Pancreas (tissue), 10 donors: Measurements from ENCODE around the gene TTLL13. TPM values are rescaled to one million over a fixed set of nuclear protein-coding genes. Genes with fewer than 3 reads are reported as not detected.

Experiments used
- ATAC-seq, 4 donors: fragments of 200-7000 bp; cut with Tn5 transposase; one replicate each; pipeline versions ENCODE4 v1.8.0 to v1.9.1; 2020; ENCODE audit warnings: mild to moderate bottlenecking in 4 of 4, moderate library complexity in 4 of 4
- DNase-seq, 6 donors: peaks; one replicate each; pipeline ENCODE4 v3.0.0-alpha.2; 2020
- FAIRE-seq: peaks from 2 replicates; lab custom pipeline; 2012; peaks lifted over from hg19 to GRCh38; lab: Jason Lieb, UNC
- H3K27ac ChIP-seq, 4 donors: fragments of 200-600 bp; sonication (generic); 1 replicate in 3 of 4; 2 replicates in 1 of 4; pipeline versions ENCODE4 v1.5.0 to v1.8.0; 2020
- H3K27me3 ChIP-seq, 4 donors: fragments of 200-600 bp; one replicate each; pipeline ENCODE4 v1.8.0; 2021
- H3K36me3 ChIP-seq, 3 donors: fragments of 200-600 bp; sonication (generic) in 1 of 3; one replicate each; pipeline versions ENCODE4 v1.5.0 to v1.8.0; 2020 to 2021
- H3K4me1 ChIP-seq, 3 donors: fragments of 200-600 bp; one replicate each; pipeline ENCODE4 v1.8.0; 2021
- H3K4me3 ChIP-seq, 4 donors: fragments of 200-600 bp; sonication (generic) in 2 of 4; one replicate each; pipeline versions ENCODE4 v1.5.0 to v1.8.0; 2020 to 2021
- H3K9me3 ChIP-seq, 4 donors: fragments of 200-600 bp; one replicate each; pipeline ENCODE4 v1.8.0; 2021
- CTCF ChIP-seq, 4 donors: fragments of 200-600 bp; sonication (generic) in 3 of 4; IDR thresholded peaks; one replicate each; pipeline versions ENCODE4 v1.5.0 to v1.8.0; 2021; ENCODE audit warnings: antibody characterized with exemption in 4 of 4
- WGBS, 2 donors: extraction: QIAGEN DNeasy Blood & Tissue Kit; methylation state at CpG; one replicate each; pipeline ENCODE4 v1.1.7; 2013; 5-methylcytosine and 5-hydroxymethylcytosine counted together
- intact Hi-C, 3 donors: fragments of 100-400 bp; cut with DNase I; formaldehyde crosslinking; loops; one replicate each; pipeline versions ENCODE4 v1.11.1 to v1.14.2; 2022
- polyA plus RNA-seq, 2 donors: library from polyadenylated mRNA; stranded (reverse); fragments of 200-250 nt; gene quantifications; one replicate each; pipeline ENCODE4 v1.2.3, GENCODE V29; 2013
- total RNA-seq, 6 donors: library from RNA; stranded (reverse); fragmentation: NEBNext Ultra II Directional in 4 of 6; extraction: Animal tissue kit (Norgen Biotek cat#: 25700) in 4 of 6; gene quantifications; one replicate each; pipeline versions ENCODE4 v1.2.1 to v1.2.4, GENCODE V29; 2021 to 2023
- donor health status: healthy with polysubstance abuse.
- donor health status: DM: no; HTN: no; CAD: no; lungs with moderate emphysema.
- donor health status: DM: no; HTN: no; CAD: no.
- donor health status: control.
- donor health status: control.
- donor health status: Bipolar disorder and iron deficiency.
- donor health status: DM: yes; HTN: yes; CAD: no.
- donor health status: DM: no; HTN: no; CAD: no.
- donor health status: DM: no; HTN: no; CAD: no.
- donor health status: DM: yes; HTN: yes; CAD: no.

Gene TTLL13
- total and polyA plus RNA-seq, 8 donors = 0.19 to 2.4 (median 0.43) TPM; not detected in 2

DNA sequence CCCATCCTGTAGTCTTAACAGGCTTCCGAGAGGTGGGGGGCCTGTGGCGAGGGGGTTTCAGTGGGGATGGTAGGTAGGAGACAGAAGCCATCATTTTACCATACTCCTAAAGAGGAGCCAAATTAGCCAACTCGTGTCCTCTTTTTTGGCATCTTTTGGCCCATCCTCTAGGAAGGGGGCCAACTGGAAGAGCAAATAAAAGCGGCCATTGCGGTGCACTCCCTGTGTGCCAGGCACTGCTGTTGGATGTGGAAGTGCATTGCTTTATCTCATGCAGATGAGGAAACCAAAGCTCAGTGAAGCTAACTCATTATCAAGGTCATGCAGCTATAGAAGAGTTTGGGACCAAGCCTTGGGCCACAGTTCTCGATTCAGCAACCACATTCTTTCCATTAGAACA, 42.1 kb upstream of the TTLL13 start:
- DNase-seq (peak in 1 of 6 donors; percentile 8), ATAC-seq (no peak), FAIRE-seq (no peak)
- intact Hi-C loops = no loop called here
- no peaks in the 10 kb centered on the region for H3K9me3 ChIP-seq
- no peak overlapping the region for H3K27ac ChIP-seq
- no peak overlapping the region for H3K4me3 ChIP-seq
- TF ChIP-seq CTCF (IDR thresholded peaks at IDR 0.05) = no peak
- peaks cover 22 to 29% (median 23%) of the 10 kb centered on the region in 3 donors for H3K4me1 ChIP-seq
- H3K27me3 ChIP-seq = no peaks in the 10 kb centered on the region
- 79 to 82% methylated on average over 6 of the region's 6 CpGs for WGBS, 2 donors
- H3K36me3 ChIP-seq = peaks cover 0 to 3% (median 0%) of the 10 kb centered on the region in 3 donors

DNA sequence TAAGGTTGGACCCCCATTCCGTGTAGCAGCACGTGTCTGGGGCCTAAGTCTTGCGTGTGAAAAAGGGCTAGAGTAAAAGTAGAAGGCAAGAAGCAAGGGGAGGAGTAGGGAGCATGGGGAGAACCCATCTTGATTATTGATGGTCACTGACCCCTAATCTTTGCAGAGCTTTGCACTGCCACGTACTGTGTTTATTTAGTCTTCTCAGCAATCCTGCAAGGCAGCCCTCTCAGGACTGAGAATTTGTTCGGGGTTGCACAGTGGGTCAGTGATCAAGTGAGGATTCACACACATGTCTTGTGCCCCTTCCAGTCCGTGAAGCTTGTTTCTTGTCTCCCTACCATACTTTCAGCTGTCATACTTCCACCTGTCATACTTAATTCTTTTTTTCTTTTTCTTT, 41.0 kb upstream of the TTLL13 start:
- peaks cover 0 to 3% (median 0%) of the 10 kb centered on the region in 3 donors for H3K36me3 ChIP-seq
- ATAC-seq (no peak), DNase-seq (peak in 1 of 6 donors; percentile 2), FAIRE-seq (no peak)
- 79 to 85% methylated on average over 6 of the region's 6 CpGs for WGBS, 2 donors
- TF ChIP-seq CTCF (IDR thresholded peaks at IDR 0.05) = no peak
- H3K4me3 ChIP-seq = no peak overlapping the region
- no peak overlapping the region for H3K27ac ChIP-seq
- no peaks in the 10 kb centered on the region for H3K27me3 ChIP-seq
- H3K4me1 ChIP-seq = peaks cover 26 to 30% (median 28%) of the 10 kb centered on the region in 3 donors
- intact Hi-C loops = no loop called here
- H3K9me3 ChIP-seq = no peaks in the 10 kb centered on the region

- ATAC-seq (no peak), FAIRE-seq (no peak), DNase-seq (peak in 2 of 6 donors; percentile 12 to 30)
- Histone ChIP-seq H3K27me3 (no peaks in the 10 kb centered on the region), H3K4me1 (peaks cover 34 to 39% (median 35%) of the 10 kb centered on the region in 3 donors), H3K36me3 (peaks cover 0 to 3% (median 0%) of the 10 kb centered on the region in 3 donors), H3K27ac (peak overlapping the region in 1 of 4 donors; percentile 19), H3K4me3 (no peak overlapping the region), H3K9me3 (no peaks in the 10 kb centered on the region)
- no peak for TF ChIP-seq CTCF (IDR thresholded peaks at IDR 0.05)
- 75 to 87% methylated on average over 9 of the region's 9 CpGs for WGBS, 2 donors
- intact Hi-C loops = no loop called here
Measured at GRCh38 chr15:90209591-90209990, 39.8 kb upstream of the TTLL13 start.

DNA sequence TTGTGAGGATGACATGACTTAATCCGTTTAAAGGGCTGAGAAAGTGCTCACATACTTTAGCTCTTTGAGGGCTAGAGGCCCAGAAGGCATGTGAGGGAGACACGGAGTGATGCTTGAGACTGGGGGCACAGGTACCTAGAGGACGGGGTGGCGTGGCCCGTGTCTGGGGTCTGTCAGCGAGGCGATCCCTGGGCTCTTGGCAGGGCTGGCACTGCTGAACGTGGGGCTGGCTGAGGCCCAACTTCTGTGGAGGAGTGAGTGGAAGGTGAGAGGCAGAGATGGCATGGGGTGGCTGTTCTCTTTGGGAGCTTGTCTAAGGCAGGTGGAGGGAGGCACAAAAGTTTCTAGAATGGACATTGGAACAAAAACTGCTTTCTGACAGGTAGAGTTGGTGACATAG, 38.8 kb upstream of the TTLL13 start:
- H3K9me3 ChIP-seq = no peaks in the 10 kb centered on the region
- H3K27me3 ChIP-seq = no peaks in the 10 kb centered on the region
- 30 to 41% methylated on average over 8 of the region's 8 CpGs for WGBS, 2 donors
- H3K27ac ChIP-seq = peak overlapping the region in 2 of 4 donors; percentile 55 to 78
- peaks cover 0 to 3% (median 0%) of the 10 kb centered on the region in 3 donors for H3K36me3 ChIP-seq
- no peak for ATAC-seq
- peaks cover 35 to 47% (median 39%) of the 10 kb centered on the region in 3 donors for H3K4me1 ChIP-seq
- no peak for TF ChIP-seq CTCF (IDR thresholded peaks at IDR 0.05)
- DNase-seq = peak in 3 of 6 donors; percentile 31 to 74 (median 64)
- intact Hi-C loops = no loop called here
- no peak overlapping the region for H3K4me3 ChIP-seq
- no peak for FAIRE-seq

- no peak overlapping the region for H3K4me3 ChIP-seq
- H3K9me3 ChIP-seq = no peaks in the 10 kb centered on the region
- no peak for TF ChIP-seq CTCF (IDR thresholded peaks at IDR 0.05)
- no peaks in the 10 kb centered on the region for H3K27me3 ChIP-seq
- DNase-seq = peak in 1 of 6 donors; percentile 52
- FAIRE-seq = no peak
- no peak for ATAC-seq
- H3K36me3 ChIP-seq = peaks cover 0 to 3% (median 0%) of the 10 kb centered on the region in 3 donors
- WGBS, 2 donors = 86% methylated on average over 9 of the region's 9 CpGs
- intact Hi-C loops = no loop called here
- peaks cover 35 to 47% (median 39%) of the 10 kb centered on the region in 3 donors for H3K4me1 ChIP-seq
- peak overlapping the region in 3 of 4 donors; percentile 55 to 78 (median 69) for H3K27ac ChIP-seq
Measured at GRCh38 chr15:90211009-90211408, 38.3 kb upstream of the TTLL13 start.
